K562 (cell line): ENCODE data around the gene PIH1D1. TPM values are rescaled to one million over a fixed set of nuclear protein-coding genes. Genes with fewer than 3 reads are reported as not detected.

ENCODE experiments used
- BMI1 ChIP-seq: fragments of 150-350 bp; IDR thresholded peaks from 2 replicates; pipeline ENCODE4 v1.6.1; 2014; ENCODE audit warnings: low read length
- BRD9 ChIP-seq: fragments of 450-650 bp; IDR thresholded peaks from 2 replicates; pipeline ENCODE4 v1.6.1; 2018; ENCODE audit warnings: low read depth; ENCODE audit not compliant: partially characterized antibody
- CREB1 ChIP-seq, 2 experiments: sonication (generic) in 1 of 2; formaldehyde crosslinking in 1 of 2; IDR thresholded peaks; 2 replicates each; pipeline versions ENCODE4 v1.6.1 to v1.8.0; 2012 to 2022; ENCODE audit warnings: inconsistent platforms in 1 of 2, mild to moderate bottlenecking in 1 of 2, missing genetic modification reagents in 1 of 2, moderate library complexity in 1 of 2
- ETS1 ChIP-seq: conservative IDR thresholded peaks from 2 replicates; pipeline ENCODE4 v1.6.1; 2011; ENCODE audit warnings: low read depth, mild to moderate bottlenecking, low read length; ENCODE audit not compliant: control insufficient read depth
- HES1 ChIP-seq: fragments of 450-650 bp; IDR thresholded peaks from 2 replicates; pipeline ENCODE4 v1.6.1; 2016; ENCODE audit warnings: low read depth, mild to moderate bottlenecking, moderate library complexity
- JUNB ChIP-seq: fragments of 450-650 bp; formaldehyde crosslinking; conservative IDR thresholded peaks from 2 replicates; pipeline ENCODE4 v1.4.0; 2020; ENCODE audit warnings: mild to moderate bottlenecking
- MTF1 ChIP-seq: fragments of 250-450 bp; sonication (Bioruptor Pico); IDR thresholded peaks from 2 replicates; pipeline ENCODE4 v1.9.0; 2021; ENCODE audit warnings: moderate library complexity, mild to moderate bottlenecking, inconsistent platforms, borderline replicate concordance
- NCOA1 ChIP-seq: fragments of 450-650 bp; IDR thresholded peaks from 2 replicates; pipeline ENCODE4 v1.6.1; 2016; ENCODE audit warnings: low read depth
- RBM14 ChIP-seq: fragments of 200-400 bp; formaldehyde crosslinking; IDR thresholded peaks from 2 replicates; pipeline ENCODE4 v1.6.1; 2018; ENCODE audit warnings: low read depth, mild to moderate bottlenecking, low read length, moderate library complexity, borderline replicate concordance; ENCODE audit not compliant: insufficient read depth
- SAFB2 ChIP-seq: fragments of 200-400 bp; formaldehyde crosslinking; IDR thresholded peaks from 2 replicates; pipeline ENCODE4 v1.6.1; 2018; ENCODE audit warnings: borderline replicate concordance, low read length, low read depth, moderate library complexity; ENCODE audit not compliant: severe bottlenecking
- SMAD1 ChIP-seq: fragments of 150-350 bp; IDR thresholded peaks from 2 replicates; pipeline ENCODE4 v1.6.1; 2014; ENCODE audit warnings: low read length, low read depth; ENCODE audit not compliant: partially characterized antibody
- SMAD2 ChIP-seq: fragments of 150-350 bp; IDR thresholded peaks from 2 replicates; pipeline ENCODE4 v1.6.1; 2014; ENCODE audit warnings: low read depth, mild to moderate bottlenecking, low read length
- UBTF ChIP-seq, 2 experiments: IDR thresholded peaks; 2 replicates each; pipeline ENCODE4 v1.6.1; 2012; ENCODE audit warnings: improper control_type of control experiment in 2 of 2, low read depth in 2 of 2, low read length in 2 of 2, borderline replicate concordance in 1 of 2
- YY1 ChIP-seq, 3 experiments: IDR thresholded peaks; 2 replicates each; pipeline ENCODE4 v1.6.1; 2011; ENCODE audit warnings: low read length in 2 of 3, mild to moderate bottlenecking in 2 of 3, moderate library complexity in 2 of 3, borderline replicate concordance in 1 of 3, control low read depth in 1 of 3, low read depth in 1 of 3; ENCODE audit not compliant: insufficient read depth in 3 of 3, insufficient replicate concordance in 2 of 3, control insufficient read depth in 1 of 3, insufficient read length in 1 of 3; ENCODE audit errors: extremely low read depth in 1 of 3
- ZEB2 ChIP-seq: fragments of 450-650 bp; IDR thresholded peaks from 2 replicates; pipeline ENCODE4 v1.6.1; 2016
- ZNF551 ChIP-seq: fragments of 250-450 bp; sonication (Bioruptor Pico); IDR thresholded peaks from 2 replicates; pipeline ENCODE4 v1.5.0; 2021; ENCODE audit warnings: mild to moderate bottlenecking, moderate library complexity
- ZNF561 ChIP-seq: fragments of 450-650 bp; formaldehyde crosslinking; conservative IDR thresholded peaks from 2 replicates; pipeline ENCODE4 v1.4.0; 2020; ENCODE audit warnings: mild to moderate bottlenecking, moderate library complexity
- polyA plus RNA-seq, 8 experiments: library from polyadenylated mRNA; depleted of rRNA in 4 of 8; stranded (reverse) in 5 of 8; unstranded in 3 of 8; fragments of >200 nt; fragmentation: Nextera tagmentation in 2 of 8; fragmentation: Illumina TruSeq in 1 of 8; extraction: Ambion mirVana in 2 of 8; extraction: Trizol in 1 of 8; gene quantifications; 2 replicates each; pipeline versions ENCODE4 v1.2.1 to v1.2.3, GENCODE V29; 2011 to 2014; ENCODE audit warnings: inconsistent platforms in 1 of 8, missing spikeins in 1 of 8
- total RNA-seq, 7 experiments: library from RNA; depleted of rRNA in 6 of 7; stranded (reverse); fragments of >200 nt in 6 of 7; fragmentation: Illumina TruSeq in 2 of 7; extraction: Trizol in 2 of 7; gene quantifications; 2 replicates each; pipeline versions ENCODE4 v1.2.1 to v1.2.3, GENCODE V29; 2011 to 2021; ENCODE audit warnings: low replicate concordance in 1 of 7

The PIH1D1 gene
- total and polyA plus RNA-seq, 9 of the 15 experiments (the other 6 are each of a cell fraction or from before 2014, with no cell fraction given): 26.5 to 224 (median 137) TPM

- TF ChIP-seq CREB1 (IDR thresholded peaks at IDR 0.05) (0 out of 2 replicates have a peak, but pooled peaks have one; percentile 9), CREB1 (CRISPR knock-in tag; IDR thresholded peaks at IDR 0.05) (0 out of 2 replicates have a peak, but pooled peaks have one; percentile 31), JUNB (CRISPR knock-in tag) (no peak), YY1 (IDR thresholded peaks at IDR 0.05; ENCODE audit: borderline replicate concordance in 1 of 3, control insufficient read depth in 1 of 3, extremely low read depth in 1 of 3, insufficient read depth in 3 of 3, insufficient read length in 1 of 3, insufficient replicate concordance in 2 of 3, low read depth in 1 of 3, low read length in 2 of 3) (peak in 1 of 3 experiments; percentile 60), ZNF551 (CRISPR knock-in tag) (no peak), NCOA1 (0 out of 2 replicates have a peak, but pooled peaks have one; percentile 29), BMI1 (no peak), RBM14 (no peak), HES1 (no peak), ETS1 (peak; percentile 95), ZNF561 (CRISPR knock-in tag) (no peak), SAFB2 (no peak), ZEB2 (no peak), BRD9 (no peak), MTF1 (CRISPR knock-in tag) (no peak), SMAD1 (no peak), SMAD2 (no peak), UBTF (IDR thresholded peaks at IDR 0.05; ENCODE audit: borderline replicate concordance in 1 of 2, low read depth in 2 of 2, low read length in 2 of 2) (no peak)
Measured at GRCh38 chr19:49497047-49497788, 45.6 kb upstream of the PIH1D1 start (continued).
